ENCODE measurements around the gene FTO. TPM values are rescaled to one million over a fixed set of nuclear protein-coding genes. Genes with fewer than 3 reads are reported as not detected.

Gene FTO
- total and polyA plus RNA-seq, 5 donors from 2014 or later, result 58.6 to 97.6 (median 93.4) TPM

DNA sequence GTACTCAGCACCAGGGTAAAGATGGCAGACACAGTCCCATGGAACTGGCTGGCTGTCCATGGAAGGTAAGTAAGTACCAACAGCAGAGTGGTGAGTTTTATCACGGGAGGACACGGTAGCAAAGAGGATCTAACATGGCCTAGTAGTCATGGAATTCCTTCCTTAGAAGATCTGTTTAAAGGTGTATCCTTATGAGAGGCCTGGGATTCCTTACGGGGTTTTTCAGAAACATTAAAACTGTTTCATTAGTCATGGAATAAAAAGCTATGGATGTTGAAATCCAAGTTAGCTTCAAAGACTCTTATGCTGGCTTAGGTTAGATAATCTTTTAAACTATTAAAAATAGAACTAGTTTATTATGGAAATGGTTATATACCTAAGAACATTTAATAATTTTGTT, 7.4 kb downstream of the FTO start:
- Histone ChIP-seq H3K9me3 (ENCODE audit: control insufficient read depth in 2 of 2, low read length in 2 of 2) (no peaks in the 10 kb centered on the region), H3K4me1 (ENCODE audit: control insufficient read depth, insufficient read depth, low read length, poor library complexity, severe bottlenecking) (no peaks in the 10 kb centered on the region), H3K27ac (ENCODE audit: insufficient read depth, low read length, poor library complexity, severe bottlenecking) (no peak overlapping the region), H3K4me3 (ENCODE audit: low read depth, low read length) (no peak overlapping the region), H3K27me3 (ENCODE audit: control insufficient read depth, insufficient read depth, low read length) (no peaks in the 10 kb centered on the region), H3K36me3 (ENCODE audit: control insufficient read depth, insufficient read depth, low read length) (no peaks in the 10 kb centered on the region)
- no peak for DNase-seq
- H3K27ac Mint-ChIP-seq, result no peak overlapping the region
- H3K36me3 Mint-ChIP-seq, result peaks cover 32% of the 10 kb centered on the region
- H3K4me3 Mint-ChIP-seq, result no peak overlapping the region
- H3K4me1 Mint-ChIP-seq, result peaks cover 34 to 83% (median 64%) of the 10 kb centered on the region in 4 donors
- no peaks in the 10 kb centered on the region for H3K9me3 Mint-ChIP-seq
- no peaks in the 10 kb centered on the region for H3K27me3 Mint-ChIP-seq
- ATAC-seq (ENCODE audit: low read depth in 2 of 2), result no peak

- no peaks in the 10 kb centered on the region for H3K4me1 ChIP-seq (ENCODE audit: control insufficient read depth, insufficient read depth, low read length, poor library complexity, severe bottlenecking)
- H3K36me3 ChIP-seq (ENCODE audit: control insufficient read depth, insufficient read depth, low read length), result no peaks in the 10 kb centered on the region
- Mint-ChIP-seq H3K27ac (peak overlapping the region in 1 of 3 donors; percentile 22), H3K27me3 (no peaks in the 10 kb centered on the region), H3K9me3 (no peaks in the 10 kb centered on the region), H3K4me3 (no peak overlapping the region), H3K4me1 (peaks cover 29 to 77% (median 58%) of the 10 kb centered on the region in 4 donors), H3K36me3 (peaks cover 29% of the 10 kb centered on the region)
- no peaks in the 10 kb centered on the region for H3K27me3 ChIP-seq (ENCODE audit: control insufficient read depth, insufficient read depth, low read length)
- DNase-seq, result no peak
- H3K9me3 ChIP-seq (ENCODE audit: control insufficient read depth in 2 of 2, low read length in 2 of 2), result no peaks in the 10 kb centered on the region
- H3K27ac ChIP-seq (ENCODE audit: insufficient read depth, low read length, poor library complexity, severe bottlenecking), result no peak overlapping the region
- ATAC-seq (ENCODE audit: low read depth in 2 of 2), result no peak
- H3K4me3 ChIP-seq (ENCODE audit: low read depth, low read length), result no peak overlapping the region
Measured at GRCh38 chr16:53712065-53712464, 8.1 kb downstream of the FTO start.

DNA sequence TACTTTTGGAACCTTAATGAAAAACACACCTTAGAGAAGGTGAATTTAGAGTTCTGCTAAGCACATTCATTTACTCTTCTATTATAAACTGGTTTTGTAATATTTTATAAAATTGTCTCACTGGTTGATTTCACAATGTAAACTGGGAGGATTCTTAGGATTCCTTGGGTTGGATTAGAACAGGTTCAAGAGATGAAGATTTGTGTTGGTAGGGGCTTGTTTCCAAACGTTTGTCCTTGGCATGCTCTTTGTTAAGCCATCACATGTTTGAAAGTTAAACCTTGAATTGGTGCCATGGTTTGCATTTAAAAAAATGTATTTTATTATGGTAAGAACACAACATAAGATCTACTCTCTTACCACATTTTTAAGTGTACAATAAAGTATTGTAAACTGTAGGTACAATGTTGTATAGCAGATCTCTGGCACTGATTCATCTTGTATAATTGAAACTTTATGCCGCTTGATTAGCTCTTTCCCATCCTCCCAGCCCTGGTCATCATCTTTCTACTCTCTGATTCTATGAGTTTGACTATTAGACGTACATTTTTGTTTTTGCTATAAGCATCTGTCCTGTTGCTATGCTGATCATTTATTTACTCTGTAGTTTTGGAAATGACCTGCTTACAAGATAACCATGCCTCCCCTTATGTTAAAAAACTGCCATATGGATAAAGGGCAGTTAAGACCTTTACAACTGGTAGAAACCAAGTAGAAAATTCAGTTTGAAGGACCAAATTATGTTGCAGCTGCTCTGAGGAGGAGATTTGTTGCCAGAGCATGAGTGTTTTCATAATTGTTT, 9.6 kb downstream of the FTO start:
- Histone ChIP-seq H3K4me1 (ENCODE audit: control insufficient read depth, insufficient read depth, low read length, poor library complexity, severe bottlenecking) (no peaks in the 10 kb centered on the region), H3K27me3 (ENCODE audit: control insufficient read depth, insufficient read depth, low read length) (no peaks in the 10 kb centered on the region), H3K4me3 (ENCODE audit: low read depth, low read length) (no peak overlapping the region), H3K36me3 (ENCODE audit: control insufficient read depth, insufficient read depth, low read length) (no peaks in the 10 kb centered on the region), H3K9me3 (ENCODE audit: control insufficient read depth in 2 of 2, low read length in 2 of 2) (no peaks in the 10 kb centered on the region), H3K27ac (ENCODE audit: insufficient read depth, low read length, poor library complexity, severe bottlenecking) (no peak overlapping the region)
- Mint-ChIP-seq H3K4me3 (no peak overlapping the region), H3K9me3 (no peaks in the 10 kb centered on the region), H3K27me3 (no peaks in the 10 kb centered on the region), H3K36me3 (peaks cover 20% of the 10 kb centered on the region), H3K4me1 (peaks cover 29 to 66% (median 54%) of the 10 kb centered on the region in 4 donors), H3K27ac (no peak overlapping the region)
- no peak for ATAC-seq (ENCODE audit: low read depth in 2 of 2)
- no peak for DNase-seq

GRCh38 chr16:53714205-53715022, 10.5 kb downstream of the FTO start:
- Histone ChIP-seq H3K4me3 (ENCODE audit: low read depth, low read length) (no peak overlapping the region), H3K27me3 (ENCODE audit: control insufficient read depth, insufficient read depth, low read length) (no peaks in the 10 kb centered on the region), H3K36me3 (ENCODE audit: control insufficient read depth, insufficient read depth, low read length) (no peaks in the 10 kb centered on the region), H3K27ac (ENCODE audit: insufficient read depth, low read length, poor library complexity, severe bottlenecking) (no peak overlapping the region), H3K4me1 (ENCODE audit: control insufficient read depth, insufficient read depth, low read length, poor library complexity, severe bottlenecking) (no peaks in the 10 kb centered on the region), H3K9me3 (ENCODE audit: control insufficient read depth in 2 of 2, low read length in 2 of 2) (no peaks in the 10 kb centered on the region)
- peaks cover 25 to 59% (median 53%) of the 10 kb centered on the region in 4 donors for H3K4me1 Mint-ChIP-seq
- no peak overlapping the region for H3K4me3 Mint-ChIP-seq
- peaks cover 0 to 2% (median 0%) of the 10 kb centered on the region in 7 donors for H3K9me3 Mint-ChIP-seq
- no peaks in the 10 kb centered on the region for H3K27me3 Mint-ChIP-seq
- peaks cover 20% of the 10 kb centered on the region for H3K36me3 Mint-ChIP-seq
- ATAC-seq (ENCODE audit: low read depth in 2 of 2) (no peak), DNase-seq (no peak)
- H3K27ac Mint-ChIP-seq, result no peak overlapping the region

- H3K27me3 ChIP-seq (ENCODE audit: control insufficient read depth, insufficient read depth, low read length), result no peaks in the 10 kb centered on the region
- no peaks in the 10 kb centered on the region for H3K27me3 Mint-ChIP-seq
- no peaks in the 10 kb centered on the region for H3K9me3 ChIP-seq (ENCODE audit: control insufficient read depth in 2 of 2, low read length in 2 of 2)
- ATAC-seq (ENCODE audit: low read depth in 2 of 2) (no peak), DNase-seq (no peak)
- no peaks in the 10 kb centered on the region for H3K36me3 ChIP-seq (ENCODE audit: control insufficient read depth, insufficient read depth, low read length)
- peaks cover 21 to 59% (median 53%) of the 10 kb centered on the region in 4 donors for H3K4me1 Mint-ChIP-seq
- no peaks in the 10 kb centered on the region for H3K4me1 ChIP-seq (ENCODE audit: control insufficient read depth, insufficient read depth, low read length, poor library complexity, severe bottlenecking)
- H3K4me3 ChIP-seq (ENCODE audit: low read depth, low read length), result no peak overlapping the region
- no peak overlapping the region for H3K27ac ChIP-seq (ENCODE audit: insufficient read depth, low read length, poor library complexity, severe bottlenecking)
- H3K27ac Mint-ChIP-seq, result no peak overlapping the region
- peaks cover 0 to 2% (median 0%) of the 10 kb centered on the region in 7 donors for H3K9me3 Mint-ChIP-seq
- H3K4me3 Mint-ChIP-seq, result no peak overlapping the region
- H3K36me3 Mint-ChIP-seq, result peaks cover 21% of the 10 kb centered on the region
Measured at GRCh38 chr16:53715023-53715384, 11.0 kb downstream of the FTO start.

DNA sequence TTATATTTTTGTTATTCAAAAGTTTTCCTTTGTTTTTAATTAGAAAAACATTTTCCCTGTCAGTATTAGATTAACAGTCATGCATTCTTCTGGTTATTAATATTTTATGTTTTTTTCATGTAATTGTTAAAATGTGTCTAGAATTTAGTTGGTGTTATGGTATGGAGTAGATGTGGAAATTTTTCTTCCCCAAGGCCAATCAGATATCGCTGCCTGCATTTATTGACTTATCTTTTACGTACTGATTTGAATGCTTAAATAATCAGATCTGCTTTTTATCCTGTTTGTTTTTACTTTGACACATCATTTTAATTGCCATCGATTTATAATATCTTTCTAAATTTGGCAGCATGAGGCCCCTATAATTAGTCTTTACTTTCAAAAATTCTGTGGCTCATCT, 13.6 kb downstream of the FTO start:
- Mint-ChIP-seq H3K27ac (no peak overlapping the region), H3K9me3 (peaks cover 0 to 2% (median 0%) of the 10 kb centered on the region in 7 donors), H3K4me1 (peaks cover 21 to 55% (median 47%) of the 10 kb centered on the region in 4 donors), H3K27me3 (no peaks in the 10 kb centered on the region), H3K36me3 (peaks cover 20% of the 10 kb centered on the region), H3K4me3 (no peak overlapping the region)
- Histone ChIP-seq H3K27me3 (ENCODE audit: control insufficient read depth, insufficient read depth, low read length) (no peaks in the 10 kb centered on the region), H3K4me3 (ENCODE audit: low read depth, low read length) (no peak overlapping the region), H3K36me3 (ENCODE audit: control insufficient read depth, insufficient read depth, low read length) (no peaks in the 10 kb centered on the region), H3K27ac (ENCODE audit: insufficient read depth, low read length, poor library complexity, severe bottlenecking) (no peak overlapping the region), H3K4me1 (ENCODE audit: control insufficient read depth, insufficient read depth, low read length, poor library complexity, severe bottlenecking) (no peaks in the 10 kb centered on the region), H3K9me3 (ENCODE audit: control insufficient read depth in 2 of 2, low read length in 2 of 2) (no peaks in the 10 kb centered on the region)
- no peak for ATAC-seq (ENCODE audit: low read depth in 2 of 2)
- DNase-seq, result no peak

DNA sequence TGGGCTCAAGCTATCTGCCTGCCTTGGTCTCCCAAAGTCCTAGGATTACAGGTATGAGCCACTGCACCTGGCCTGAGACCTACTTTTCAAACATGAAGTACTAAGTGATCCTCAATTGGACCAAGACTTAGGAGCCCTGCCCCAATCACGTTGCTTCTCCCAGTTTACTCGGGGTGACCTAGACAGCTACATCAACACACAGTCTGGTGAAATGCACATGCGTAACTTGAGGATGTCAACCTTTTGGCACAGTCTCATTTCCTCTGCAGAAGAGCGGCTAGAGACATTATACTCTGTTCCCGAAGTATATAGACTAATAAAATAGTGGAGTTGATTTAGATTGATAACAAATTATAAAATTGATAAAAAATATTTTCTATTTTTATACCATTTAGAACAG, 17.1 kb downstream of the FTO start:
- DNase-seq (no peak), ATAC-seq (ENCODE audit: low read depth in 2 of 2) (no peak)
- Histone ChIP-seq H3K4me3 (ENCODE audit: low read depth, low read length) (no peak overlapping the region), H3K4me1 (ENCODE audit: control insufficient read depth, insufficient read depth, low read length, poor library complexity, severe bottlenecking) (no peaks in the 10 kb centered on the region), H3K36me3 (ENCODE audit: control insufficient read depth, insufficient read depth, low read length) (no peaks in the 10 kb centered on the region), H3K27me3 (ENCODE audit: control insufficient read depth, insufficient read depth, low read length) (no peaks in the 10 kb centered on the region), H3K27ac (ENCODE audit: insufficient read depth, low read length, poor library complexity, severe bottlenecking) (no peak overlapping the region), H3K9me3 (ENCODE audit: control insufficient read depth in 2 of 2, low read length in 2 of 2) (no peaks in the 10 kb centered on the region)
- no peak overlapping the region for H3K27ac Mint-ChIP-seq
- no peak overlapping the region for H3K4me3 Mint-ChIP-seq
- H3K36me3 Mint-ChIP-seq, result peaks cover 13% of the 10 kb centered on the region
- peaks cover 20 to 52% (median 29%) of the 10 kb centered on the region in 4 donors for H3K4me1 Mint-ChIP-seq
- no peaks in the 10 kb centered on the region for H3K27me3 Mint-ChIP-seq
- peaks cover 0 to 2% (median 0%) of the 10 kb centered on the region in 7 donors for H3K9me3 Mint-ChIP-seq

Measured in CD4-positive, CD25-positive, alpha-beta regulatory T cell (primary cell).